Measurements from ENCODE around the gene FOSL2.

Gene FOSL2

DNA sequence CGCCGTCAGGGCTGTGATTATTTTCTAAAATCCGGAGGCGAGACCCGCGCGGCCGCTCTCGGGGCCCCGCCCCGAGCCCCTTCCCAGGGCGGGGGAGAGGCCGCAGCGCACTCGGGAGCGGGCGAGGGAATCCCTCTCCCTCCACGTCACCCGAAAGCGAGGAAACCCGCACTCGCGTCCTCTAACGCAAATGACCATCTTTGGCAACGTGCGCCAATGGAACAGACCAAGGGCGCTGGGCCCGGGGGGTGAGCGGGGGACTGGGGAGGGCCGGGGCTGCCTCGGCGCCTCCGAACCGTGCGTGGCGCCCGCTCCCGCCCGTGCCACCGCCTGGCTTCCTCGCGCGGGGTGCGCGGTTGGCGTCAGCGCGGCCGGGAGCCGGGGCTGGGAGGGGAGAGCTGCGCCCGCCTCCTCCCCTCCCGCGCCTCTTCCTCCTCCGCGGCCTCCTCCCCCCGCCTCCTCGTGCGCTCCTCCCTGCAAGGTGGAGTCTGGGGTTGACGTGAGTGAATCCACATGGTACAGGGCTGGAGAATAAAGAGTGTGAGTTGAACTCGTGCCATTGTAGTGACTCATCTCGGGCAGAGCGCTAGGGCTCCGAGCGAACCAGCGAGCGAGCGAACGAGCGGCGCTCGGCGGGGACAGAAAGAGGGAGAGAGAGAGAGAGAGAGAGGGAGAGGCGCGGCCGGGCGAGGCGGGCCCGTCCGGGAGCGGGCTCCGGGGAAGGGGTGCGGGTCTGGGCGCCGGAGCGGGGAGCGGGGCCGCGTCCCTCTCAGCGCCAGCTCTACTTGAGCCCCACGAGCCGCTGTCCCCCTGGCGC, at the start of gene FOSL2:
TSS of gene FOSL2 (plus strand) at position 562 of the 817 bp plus-strand sequence. CDS start 863 bp downstream, outside the sequence.
- DNase-seq: peak; percentile 98

- no peak for DNase-seq
These were observed 49.3 kb upstream of the FOSL2 start for GRCh38 chr2:28343184-28343942.

DNA sequence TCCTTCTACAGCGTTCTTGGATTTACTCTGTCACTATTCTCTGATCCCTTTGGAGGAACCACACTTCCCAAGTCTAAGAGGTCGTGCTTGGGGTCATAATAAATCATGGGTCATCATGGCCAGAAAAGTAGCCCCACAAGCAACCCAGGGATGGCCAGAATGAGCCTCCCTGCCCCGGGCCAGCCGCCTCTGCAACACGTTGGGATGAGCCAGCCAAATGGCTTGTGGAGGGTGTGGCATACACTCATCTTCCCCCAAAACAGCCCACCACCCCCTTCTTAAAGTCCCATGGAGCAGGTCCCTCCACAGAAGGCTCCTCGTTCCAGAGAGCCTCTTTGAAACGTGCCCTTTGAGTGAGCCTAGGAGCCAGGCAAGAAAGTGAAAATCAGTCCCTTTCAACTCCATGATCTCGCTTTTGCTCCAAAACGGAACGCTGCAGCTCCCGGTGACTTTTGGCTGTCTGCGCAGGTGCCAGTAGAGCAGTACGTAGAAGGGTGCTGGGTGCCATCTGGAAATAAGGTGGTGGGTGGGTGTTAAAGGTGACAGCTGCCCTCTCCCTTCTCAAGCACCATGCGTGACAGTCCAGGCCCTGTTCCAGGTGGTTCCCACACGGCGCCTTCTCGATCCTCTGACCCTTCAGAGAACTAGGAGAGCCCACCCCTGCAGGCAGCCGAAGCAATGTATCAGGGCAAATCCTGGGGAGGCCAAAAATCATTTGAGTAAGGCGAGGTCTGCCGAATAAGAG, 48.5 kb upstream of the FOSL2 start:
- DNase-seq: no peak

DNA sequence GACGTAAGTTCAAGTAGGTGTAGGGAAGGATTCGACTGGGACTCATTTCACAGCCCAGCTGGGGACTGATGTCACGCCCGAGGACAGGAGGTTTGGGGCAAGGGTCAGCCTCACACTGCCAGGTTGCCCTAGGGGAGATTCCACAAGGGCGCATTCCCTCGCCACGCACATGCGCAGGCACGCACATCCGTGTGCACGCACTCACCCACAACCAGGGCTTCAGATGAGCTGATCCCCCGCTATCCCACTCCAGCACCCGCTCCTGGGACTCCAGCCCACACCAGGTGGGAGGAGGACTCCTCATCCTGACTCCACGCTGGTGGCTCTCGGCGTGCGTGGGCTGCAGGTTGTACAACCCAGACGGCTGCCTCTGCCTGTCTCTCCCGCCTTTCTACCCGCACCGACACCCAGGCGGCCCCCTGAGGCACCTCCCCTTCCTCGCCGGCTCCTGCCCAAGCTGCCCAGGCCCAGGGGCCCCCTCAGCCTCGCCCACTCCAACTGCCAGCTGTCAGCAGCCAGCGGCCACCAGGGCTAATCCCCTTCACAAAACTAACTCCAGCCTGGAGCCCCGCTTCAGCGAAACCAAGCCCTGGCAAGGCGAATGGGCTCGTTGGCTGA, 47.8 kb upstream of the FOSL2 start:
- no peak for DNase-seq

DNA sequence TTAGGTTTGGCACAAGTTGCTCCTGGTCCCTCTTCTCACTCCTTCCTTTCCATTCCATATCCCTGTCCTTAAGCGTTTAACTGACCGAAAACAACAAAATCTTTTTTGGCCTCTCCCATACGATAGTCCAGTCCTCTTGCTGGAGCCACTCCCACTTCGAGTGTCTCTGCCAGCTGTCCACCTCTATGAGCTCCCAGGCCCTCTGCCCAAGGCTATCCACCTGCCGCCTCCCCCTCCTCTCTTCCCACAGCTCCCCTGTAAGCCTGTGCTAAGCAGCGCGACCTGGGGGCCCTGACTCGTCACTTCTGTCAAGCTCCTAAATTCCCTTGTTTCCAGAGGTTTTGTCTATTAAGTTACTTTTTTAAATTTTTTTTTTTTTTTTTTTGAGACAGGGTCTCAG, 47.0 kb upstream of the FOSL2 start:
- peak; percentile 4 for DNase-seq

DNA sequence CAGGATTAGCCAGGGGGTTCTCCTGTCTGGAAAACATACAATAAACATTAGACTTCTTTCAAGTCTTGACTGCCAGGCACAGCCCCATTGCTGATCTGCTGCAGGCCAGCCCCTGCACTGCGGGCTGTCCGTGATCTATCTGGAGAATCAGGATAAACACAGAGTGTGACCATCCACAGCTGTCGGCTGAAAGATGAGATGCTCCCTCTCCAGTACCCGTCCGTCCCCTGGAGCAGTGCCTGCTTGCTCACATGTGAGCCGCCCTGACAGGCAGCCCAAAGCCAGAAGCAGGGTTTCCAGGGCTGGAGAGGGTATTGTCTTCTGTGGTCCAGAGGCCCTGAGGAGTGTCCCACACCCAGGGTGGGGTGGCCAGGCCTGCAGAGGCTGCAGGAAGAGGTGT, 46.1 kb upstream of the FOSL2 start:
- DNase-seq: no peak

DNA sequence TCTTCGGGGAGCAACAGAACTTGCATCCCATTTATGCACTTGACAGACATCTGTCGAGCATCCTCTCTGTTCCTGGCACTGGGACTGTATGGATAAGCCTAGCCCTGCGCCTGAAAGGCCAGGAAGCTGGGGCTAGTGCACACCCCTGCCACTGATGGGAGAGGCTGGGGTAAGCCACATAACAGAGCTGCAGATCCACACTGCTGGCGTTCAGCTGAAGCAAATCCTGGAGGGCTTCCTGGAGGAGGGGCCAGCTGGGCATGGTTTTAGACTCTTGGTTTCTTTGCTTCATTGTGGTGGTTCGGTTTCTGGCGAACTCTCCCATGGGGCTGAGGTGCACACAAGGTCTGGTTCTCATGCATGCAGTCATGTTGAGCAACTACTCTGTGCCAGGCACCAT, 45.5 kb upstream of the FOSL2 start:
- DNase-seq: no peak

- DNase-seq: no peak
These were observed 45.1 kb upstream of the FOSL2 start for GRCh38 chr2:28347596-28347995.

GRCh38 chr2:28348149-28348567, 44.5 kb upstream of the FOSL2 start:
- no peak for DNase-seq

GRCh38 chr2:28348921-28349320, 43.7 kb upstream of the FOSL2 start:
- no peak for DNase-seq

DNA sequence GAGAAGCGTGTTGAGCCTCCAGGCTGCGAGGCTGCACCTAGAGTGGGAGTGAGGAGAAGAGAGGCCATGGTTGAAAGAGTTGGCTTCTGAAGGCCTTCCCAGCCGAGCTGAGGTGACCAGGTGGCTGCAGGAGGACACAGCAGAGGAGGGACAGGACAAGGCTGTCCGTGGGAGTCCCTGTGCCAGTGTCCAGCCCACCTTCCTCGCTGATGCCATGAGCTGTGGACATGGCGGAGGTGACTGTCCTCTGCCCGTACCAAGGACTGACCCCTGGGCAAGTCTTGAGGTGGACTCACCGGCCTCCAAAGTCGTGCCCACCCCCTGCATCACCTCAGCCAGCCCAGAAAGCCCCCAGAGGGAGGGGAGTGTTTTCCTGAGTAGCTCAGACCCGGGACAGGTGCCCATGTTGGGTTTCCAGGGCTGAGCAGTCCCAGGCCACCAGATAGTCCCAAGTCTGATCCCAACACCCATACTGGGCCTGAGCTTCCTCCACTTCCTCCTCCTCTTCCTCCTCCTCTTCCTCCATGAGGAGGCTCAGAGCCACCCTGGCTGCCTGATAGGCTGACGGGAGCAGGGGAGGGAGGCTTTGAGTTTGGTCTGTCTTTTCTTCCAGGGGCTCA, 43.0 kb upstream of the FOSL2 start:
- DNase-seq: no peak

- no peak for DNase-seq
These were observed 42.5 kb upstream of the FOSL2 start for GRCh38 chr2:28350196-28350595.

- DNase-seq: no peak
These were observed 41.8 kb upstream of the FOSL2 start for GRCh38 chr2:28350791-28351285.

DNA sequence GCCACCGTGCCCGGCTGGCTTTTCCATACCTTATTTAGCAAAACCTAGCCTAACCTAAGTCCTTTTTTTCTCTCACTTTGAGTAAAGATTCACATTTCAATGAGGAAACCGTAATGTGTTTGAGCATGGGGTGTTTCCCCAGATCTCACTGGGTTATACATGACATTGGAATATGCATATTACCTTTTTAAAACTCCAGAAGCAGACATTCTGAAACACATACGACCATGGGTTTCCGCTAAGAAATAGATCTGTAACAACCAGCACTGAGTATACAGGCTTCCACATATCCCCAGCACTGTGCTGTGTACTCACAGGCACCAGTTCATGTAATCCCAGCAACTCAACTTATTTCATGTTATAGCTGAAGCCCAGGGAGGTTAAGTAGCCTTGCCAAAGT, 41.0 kb upstream of the FOSL2 start:
- no peak for DNase-seq

GRCh38 chr2:28352104-28352503, 40.6 kb upstream of the FOSL2 start:
- DNase-seq: no peak

DNA sequence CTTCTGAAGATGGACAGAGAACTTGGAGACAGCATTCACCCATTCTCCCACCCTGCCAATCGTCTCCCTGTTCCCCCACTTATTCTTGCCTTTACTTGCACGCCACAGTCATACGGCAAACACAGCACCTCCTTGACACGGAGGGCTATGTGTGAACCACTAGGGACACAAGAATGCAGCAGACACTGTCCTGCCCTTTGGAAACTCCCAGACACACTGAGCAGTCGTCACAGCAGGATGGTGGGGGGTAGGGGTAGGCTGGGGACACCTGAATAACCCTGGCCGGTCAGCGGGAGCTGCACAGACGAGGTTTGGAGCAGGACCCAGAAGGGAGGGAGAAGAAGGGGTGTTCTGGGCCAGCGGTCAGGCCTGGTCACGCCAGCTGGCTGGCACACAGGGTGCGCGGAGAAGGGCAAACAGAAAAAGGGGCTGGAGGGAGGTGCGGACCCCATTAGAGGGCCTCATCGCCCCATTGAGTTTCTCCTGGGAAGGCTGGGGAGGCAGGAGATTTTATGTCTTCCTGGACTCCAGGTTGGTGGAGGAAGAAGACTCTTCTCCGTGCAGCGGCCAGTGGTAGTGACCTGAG, 40.0 kb upstream of the FOSL2 start:
- no peak for DNase-seq

- no peak for DNase-seq
These were observed 37.6 kb upstream of the FOSL2 start for GRCh38 chr2:28354920-28355520.

GRCh38 chr2:28355521-28356094, 37.0 kb upstream of the FOSL2 start:
- DNase-seq: peak; percentile 82

DNA sequence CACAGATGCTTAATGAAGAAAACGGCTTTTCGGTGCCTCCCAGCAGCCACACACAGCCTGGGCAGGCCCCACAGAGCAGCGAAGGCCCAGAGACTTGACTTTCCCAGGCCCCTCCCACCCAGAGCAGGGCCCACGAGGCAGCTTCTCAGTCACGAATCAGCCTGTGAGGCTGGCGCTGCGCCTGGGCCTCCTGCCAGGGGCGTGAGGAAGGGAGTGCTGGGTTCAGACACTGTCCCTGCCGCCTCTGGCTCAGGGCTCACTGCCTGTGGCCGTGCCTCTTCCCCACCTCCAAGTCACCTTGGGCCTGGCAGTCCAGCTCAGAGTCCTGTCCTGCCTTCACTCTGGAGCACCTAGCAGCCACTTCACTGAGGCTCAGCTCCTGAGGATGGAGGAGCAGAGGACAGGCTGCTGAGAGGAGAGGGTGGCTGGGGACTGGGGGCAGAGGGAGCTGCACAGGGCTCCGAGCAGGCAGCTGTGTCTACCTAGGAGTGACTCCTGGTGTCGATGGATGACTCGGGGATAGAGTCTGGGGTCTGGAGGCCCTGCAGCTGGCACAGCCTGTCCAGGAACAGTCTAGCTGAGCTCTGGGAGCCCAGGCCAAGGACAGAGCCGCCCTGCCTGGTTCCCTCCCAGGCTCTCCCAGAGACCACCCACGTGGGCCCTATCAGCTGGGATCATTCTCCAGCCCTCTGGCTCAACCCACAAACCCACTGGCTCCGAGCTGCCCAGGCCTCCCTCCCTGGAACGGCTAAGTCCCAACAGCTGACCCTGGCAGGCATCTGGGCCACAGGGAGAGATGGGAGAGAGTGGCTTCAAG, 36.4 kb upstream of the FOSL2 start:
- DNase-seq: peak; percentile 15

DNA sequence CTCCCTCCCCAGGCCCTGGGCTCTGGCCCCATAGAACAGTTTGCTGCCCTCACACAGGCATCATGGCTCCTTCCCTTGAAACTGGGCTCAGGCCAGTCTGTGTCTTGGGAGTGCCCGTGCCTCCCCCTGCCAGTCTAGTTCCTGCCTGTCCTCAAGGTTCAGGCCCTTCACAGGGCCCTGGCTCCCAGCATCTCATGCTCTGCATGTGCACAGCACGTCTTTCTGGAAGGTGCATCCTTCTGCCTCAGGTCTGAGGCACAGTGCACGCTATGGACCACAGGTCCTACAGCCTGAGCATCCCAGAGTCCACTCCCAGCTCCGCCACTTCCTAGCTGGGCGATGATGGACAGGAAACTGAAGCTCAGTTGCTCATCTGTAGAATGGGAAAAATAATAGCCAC, 35.6 kb upstream of the FOSL2 start:
- DNase-seq: no peak

Measured in NCI-H146 (cell line).